GM19099 (cell line): ENCODE data around the gene IL22RA2.

ENCODE experiments used
- POLR2A ChIP-seq: IDR thresholded peaks from 3 replicates; pipeline ENCODE4 v1.6.1; 2011; ENCODE audit warnings: low read depth; ENCODE audit not compliant: insufficient read length; ENCODE audit errors: extremely low read depth

The IL22RA2 gene

DNA sequence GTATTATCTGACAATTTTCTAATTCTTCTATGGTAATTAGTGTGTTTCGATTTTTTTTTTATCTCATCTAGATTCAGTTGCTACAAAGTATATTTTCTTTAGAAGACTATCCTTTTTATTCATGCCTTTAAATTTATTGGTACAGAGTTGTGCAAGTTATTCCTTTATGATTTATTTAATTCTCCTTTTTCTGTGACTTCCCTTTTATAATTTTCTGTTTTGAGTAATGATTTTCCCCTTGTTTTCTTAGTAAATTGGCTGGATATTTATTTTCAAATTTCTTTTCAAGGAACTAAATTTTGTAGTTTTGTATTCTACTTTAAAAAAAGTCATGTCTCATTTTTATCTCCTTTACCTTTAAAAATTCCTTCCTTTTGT lies 2.4 kb upstream of the IL22RA2 start:
- no peak for TF ChIP-seq POLR2A

DNA sequence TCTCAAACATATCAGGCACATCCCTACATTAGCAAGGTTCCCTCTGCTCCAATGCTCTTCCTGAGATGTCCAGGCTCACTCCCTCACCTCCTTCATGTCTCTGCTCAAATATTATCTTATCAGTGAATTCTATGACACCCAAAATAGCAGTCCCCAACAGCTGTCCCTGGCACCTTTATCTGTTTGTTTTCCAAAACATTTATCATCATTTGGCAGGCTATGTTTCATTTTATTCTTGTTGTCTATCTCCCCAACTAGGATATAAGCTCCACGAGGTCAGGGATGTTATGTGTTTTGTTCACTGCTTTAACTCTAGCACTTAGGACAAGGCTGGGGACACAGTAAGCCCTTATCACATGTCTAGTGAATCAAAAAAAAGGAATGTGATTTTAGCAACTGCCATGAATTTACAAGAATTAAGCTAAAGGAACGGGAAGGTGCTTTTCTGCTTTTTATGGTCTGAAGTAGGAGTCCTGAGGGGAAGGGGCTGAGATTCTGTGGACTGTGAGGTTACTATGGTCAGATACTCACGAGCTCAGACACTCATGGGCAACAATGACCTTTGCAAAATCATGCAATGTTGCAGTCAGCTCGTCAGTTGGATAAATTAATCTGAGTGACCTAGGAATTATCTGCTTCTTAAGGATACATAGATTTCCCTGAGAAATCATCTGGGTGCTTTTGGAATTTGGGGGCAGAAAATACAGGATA lies 1.9 kb upstream of the IL22RA2 start:
- no peak for TF ChIP-seq POLR2A

DNA sequence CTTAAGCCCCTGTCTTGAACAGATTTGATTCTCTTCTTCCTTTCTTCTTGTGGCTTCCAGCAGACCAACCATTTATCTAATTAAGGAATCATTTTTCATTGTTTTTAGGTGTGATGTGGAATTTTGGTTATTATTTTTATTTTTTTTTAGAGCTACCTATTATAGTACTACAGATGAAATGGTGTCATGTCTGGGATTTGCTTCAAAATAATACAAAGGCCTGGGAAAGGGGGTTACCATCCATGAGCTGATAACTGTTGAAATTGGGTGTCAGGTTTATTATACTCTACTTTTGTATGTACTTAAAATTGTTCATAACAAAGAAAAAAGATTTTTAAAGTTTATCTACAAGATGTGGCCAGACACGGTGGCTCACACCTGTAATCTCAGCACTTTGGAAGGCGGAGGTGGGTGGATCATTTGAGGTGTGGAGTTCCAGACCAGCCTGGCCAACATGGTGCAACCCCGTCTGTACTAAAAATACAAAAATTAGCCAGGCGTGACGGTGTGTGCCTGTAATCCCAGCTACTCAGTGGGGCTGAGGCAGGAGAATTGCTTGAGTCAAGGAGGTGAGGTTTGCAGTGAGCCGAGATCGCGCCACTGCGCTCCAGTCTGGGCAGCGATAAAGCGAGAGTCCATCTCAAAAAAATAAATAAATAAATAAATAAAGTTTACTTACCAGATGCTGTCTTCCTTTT lies 561 bp downstream of the IL22RA2 start:
- TF ChIP-seq POLR2A, result no peak

DNA sequence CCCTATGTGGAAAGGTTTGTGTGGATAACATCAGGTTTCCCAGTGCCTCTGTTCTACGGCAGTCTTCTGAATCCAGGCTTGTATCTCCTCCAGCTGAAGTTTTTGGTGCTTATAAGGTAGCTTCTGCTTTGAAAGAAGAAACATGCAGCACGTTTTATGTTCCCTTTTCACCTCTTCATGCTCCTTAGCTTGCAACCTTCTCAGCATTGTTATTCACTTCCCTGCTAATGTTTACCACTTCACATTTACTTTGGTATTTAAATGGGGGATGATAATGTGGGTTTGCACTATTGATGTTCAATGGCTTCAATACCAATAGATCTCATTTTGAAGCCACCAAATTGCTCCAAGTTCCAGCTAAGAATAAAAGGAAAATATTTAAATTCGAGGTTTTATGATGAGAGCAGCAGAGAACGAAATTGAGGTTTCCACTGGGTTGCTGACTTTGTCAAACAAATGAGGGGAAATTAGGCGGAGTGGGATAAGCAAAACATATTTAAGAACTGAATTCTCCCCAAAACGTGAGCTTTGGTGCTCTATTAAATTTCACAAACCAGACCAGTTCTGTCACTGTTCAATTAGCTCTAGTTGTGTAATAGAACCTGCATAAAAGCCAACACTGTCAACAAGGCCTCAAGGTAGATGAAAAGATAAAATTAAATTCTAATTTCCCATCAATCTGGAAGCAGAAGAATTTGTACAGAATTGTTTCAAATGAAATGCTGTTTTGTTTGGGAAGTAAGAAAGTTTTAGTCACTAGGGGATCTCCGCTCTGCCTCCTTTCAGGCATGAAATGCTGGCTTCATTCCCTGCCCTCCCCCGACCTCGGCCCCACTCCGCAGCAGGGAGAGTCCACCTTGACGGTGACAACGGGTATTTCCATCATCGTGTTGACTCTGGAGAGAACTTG lies 1.4 kb downstream of the IL22RA2 start:
- TF ChIP-seq POLR2A, result no peak

DNA sequence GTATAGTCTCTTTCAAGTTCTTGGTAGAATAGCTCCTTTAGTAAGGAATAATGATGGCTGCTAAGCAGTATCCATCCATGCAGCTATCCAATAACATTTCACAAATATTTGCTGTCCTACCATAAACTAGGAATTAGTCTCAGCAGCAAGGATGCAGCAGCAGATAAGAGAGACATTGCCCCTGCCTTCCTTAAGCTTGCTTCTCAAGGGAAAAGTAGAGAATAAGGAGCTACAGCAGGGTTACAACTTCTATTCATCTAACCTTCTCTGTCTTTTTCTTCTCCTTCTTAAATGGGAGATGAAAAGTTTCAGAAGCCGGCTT lies 2.4 kb downstream of the IL22RA2 start:
- no peak for TF ChIP-seq POLR2A

DNA sequence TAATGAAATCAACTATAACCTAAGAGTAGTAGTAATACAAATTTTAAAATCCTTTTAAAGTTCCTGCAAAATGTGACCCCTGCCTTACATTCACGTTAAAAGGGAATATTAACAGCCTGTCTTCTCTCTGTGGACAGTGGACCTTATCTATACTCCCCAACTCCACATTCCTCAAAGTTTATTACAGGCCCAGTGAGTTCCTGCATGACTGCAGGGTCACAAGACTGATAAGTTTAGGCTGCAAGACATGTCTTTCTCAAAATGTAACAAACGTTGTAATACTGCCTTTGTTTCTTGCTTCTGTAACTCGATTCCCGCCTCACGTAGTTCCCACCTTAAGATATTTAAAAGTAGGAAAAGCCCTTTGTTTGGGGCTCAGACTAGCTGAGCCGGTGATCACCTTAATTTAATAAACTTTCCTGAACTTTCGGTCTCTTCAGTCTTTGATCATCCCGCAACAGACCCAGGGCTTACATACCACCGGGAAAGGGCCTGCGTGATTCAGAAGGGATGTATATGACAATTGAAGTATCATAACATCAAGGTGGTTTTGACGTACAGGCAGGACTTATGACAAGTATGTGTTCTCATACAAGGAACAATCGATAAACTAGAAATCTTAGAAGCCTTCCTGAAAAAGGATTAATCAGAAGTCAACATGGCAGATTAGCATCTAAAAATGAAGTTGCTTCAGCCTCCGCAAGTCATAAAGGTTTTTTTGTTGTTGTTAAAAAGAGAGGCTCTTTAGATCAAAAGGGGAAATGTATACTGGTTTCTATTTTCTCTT lies 3.0 kb downstream of the IL22RA2 start:
- TF ChIP-seq POLR2A, result no peak

DNA sequence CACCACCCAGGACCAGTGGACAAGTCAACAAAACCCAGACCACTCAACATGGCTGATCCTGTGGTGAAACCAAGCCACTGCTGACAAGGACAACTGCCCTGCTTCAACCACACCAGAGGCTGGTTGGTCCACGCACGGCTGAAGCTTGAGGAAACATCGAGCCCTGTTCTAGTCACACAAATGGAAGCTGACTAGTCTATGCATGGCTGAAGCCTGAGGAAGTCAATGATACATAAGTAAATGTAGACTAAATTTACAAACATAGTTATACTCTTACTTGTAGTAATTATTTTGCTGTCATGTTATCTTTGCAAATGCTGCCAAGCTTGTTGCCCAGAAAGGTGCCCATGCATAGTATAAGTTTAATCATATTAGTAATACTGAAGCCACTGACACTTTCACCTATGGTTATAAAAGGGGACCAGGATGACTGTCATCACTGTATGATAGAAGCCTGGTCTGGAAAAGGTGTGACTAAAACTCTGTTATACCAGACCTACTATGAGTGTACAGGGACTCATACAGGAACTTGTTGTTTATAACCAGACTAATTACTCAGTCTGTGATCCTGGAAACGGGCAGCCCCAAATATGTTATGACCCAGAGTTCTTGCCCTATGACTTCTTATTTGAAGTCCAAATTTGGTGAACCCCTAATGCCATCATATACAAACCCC lies 5.6 kb downstream of the IL22RA2 start:
- no peak for TF ChIP-seq POLR2A

DNA sequence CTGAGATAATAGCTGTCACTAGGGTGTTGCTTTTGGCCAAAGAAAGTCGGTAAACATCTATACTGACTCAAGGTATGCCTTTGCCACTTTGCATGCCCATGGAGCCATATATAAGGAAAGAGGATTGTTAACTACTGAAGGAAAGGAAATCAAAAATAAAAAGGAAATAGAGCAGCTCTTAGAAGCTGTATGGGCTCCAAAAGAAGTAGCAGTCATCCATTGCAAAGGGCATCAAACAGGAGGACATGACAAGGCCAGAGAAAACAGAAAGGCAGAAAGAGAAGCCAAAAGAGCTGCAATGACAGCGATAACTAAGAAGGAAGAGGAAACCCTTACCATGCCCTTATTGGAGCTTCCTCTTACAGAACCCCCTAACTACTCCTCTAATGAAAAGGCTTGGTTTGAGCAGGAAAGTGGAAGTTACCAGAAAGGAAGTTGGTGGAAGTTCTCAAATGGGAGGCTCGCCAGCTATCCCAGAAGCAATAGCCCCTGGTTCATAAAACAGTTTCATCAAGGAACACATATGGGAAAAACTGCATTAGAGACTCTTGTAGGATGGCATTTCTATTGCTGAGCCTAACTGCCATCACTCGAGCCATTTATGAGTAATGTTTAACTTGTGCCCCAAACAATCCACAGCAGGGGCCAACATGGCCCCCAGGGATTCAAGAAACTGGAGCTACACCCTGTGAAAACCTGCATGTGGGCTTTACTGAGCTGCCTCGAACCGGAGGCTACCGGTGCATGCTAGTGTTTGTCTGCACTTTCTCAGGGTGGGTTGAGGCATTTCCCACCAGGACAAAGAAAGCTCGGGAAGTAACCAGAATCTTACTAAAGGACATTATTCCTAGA lies 7.0 kb downstream of the IL22RA2 start:
- TF ChIP-seq POLR2A, result no peak

DNA sequence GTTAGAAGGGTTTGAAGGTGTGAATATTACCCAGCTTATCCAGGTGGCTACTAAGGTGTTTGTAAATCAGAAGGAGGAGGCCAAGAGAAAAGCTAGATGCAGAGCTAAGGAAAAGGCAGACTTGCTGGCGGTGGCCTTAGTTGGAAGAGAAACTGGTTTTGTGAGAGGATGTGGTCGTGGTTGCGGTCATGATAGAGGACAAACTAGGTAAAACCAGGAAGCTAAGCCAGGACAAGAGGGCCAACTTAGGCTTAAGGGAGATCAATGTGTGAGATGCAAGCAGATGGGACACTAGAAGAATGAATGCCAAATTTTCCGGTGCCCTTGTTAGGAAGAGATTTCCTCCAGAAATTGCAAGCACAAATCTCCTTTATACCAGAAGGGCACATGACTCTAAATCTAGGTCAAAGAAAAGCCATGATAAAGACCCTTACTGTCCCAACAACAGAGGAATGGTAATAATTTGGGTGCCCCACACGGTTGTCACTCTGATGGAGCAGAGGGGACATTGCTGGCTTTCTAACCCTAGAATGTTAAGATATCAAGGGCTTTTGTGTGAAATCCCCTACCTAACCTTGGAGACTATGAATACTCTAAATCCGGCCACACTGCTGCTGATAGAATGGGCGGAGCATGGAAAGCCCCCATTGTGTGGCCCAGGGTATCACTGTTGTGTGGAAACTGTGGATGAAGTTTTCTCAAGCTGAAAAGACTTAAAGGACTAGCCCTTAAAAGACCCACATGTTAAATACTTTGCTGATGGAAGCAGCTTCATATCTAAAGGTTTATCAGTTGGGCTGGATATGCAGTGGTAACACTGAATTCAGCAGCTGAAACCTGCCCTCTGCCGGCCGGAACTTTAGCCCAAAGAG lies 7.8 kb downstream of the IL22RA2 start:
- no peak for TF ChIP-seq POLR2A

DNA sequence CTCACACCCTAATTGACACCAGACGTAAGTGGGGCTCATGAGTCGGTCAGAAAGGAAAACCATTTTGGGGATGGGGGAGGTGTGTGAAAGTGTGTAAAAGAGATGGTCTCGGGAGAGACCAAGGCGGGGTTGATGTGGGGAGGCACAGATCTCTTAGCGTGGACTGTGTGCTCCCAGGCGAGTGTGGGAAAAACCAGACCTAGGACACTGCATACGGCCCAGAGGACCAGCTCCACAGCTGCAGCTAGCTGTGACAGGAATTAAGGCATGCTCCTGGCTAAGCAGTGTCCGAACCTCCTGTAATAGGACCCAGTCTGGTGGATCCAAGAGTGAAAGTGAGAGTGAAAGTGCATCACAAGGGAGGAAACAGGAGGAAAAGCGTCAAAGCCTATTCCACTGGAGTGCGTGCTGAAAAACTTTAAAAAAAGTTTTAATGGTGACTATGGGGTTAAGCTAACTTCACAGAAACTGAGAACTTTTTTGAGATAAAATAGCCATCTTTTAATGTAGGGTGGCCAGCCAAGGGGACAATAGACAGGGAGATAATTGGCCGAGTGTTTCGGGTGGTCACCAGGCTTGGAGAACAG lies 9.6 kb downstream of the IL22RA2 start:
- TF ChIP-seq POLR2A, result no peak

DNA sequence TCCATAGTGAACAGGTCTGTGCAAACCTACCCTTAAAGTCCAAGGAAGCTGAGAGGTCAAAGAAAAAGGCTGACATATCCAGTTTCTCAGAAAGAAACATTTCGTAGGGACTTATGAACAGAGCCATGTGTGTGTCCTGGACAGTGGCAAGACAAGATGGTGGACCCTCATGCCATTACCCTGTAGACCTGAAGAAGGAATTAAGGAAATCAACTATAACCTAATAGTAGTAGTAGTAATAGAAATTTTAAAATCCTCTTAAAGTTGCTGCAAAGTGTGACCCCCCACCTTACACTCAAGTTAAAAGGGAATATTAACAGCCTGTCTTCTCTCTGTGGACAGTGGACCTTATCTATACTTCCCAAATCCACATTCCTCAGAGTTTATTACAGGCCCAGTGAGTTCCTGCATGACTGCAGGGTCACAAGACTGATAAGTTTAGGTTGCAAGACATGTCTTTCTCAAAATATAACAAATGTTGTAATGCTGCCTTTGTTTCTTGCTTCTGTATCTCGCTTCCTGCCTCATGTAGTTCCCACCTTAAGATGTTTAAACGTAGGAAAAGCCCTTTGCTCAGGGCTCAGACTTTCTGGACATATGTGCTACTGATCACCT lies 10.6 kb downstream of the IL22RA2 start:
- no peak for TF ChIP-seq POLR2A

DNA sequence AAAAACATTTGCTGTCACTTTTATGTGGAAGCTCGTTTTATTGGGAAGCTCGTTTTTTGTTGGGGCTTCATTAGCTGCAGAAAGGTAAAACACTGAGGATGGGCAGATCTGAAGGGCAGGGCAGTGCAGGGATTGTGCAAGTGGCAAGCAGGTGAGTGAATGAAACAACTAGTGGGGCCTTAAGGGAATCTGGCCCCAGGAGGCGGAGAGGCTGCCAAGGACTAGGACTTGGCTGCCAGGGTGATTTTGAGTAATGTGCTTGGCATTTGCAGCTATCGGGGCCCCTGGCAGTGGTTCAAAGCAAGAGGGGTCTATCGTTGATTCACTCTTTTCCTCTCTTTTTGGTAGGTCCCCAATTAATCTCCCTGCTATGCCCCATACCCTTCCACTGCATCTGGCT lies 11.5 kb downstream of the IL22RA2 start:
- TF ChIP-seq POLR2A, result no peak
